ENCODE results near the gene ADAMTS2.

DNA sequence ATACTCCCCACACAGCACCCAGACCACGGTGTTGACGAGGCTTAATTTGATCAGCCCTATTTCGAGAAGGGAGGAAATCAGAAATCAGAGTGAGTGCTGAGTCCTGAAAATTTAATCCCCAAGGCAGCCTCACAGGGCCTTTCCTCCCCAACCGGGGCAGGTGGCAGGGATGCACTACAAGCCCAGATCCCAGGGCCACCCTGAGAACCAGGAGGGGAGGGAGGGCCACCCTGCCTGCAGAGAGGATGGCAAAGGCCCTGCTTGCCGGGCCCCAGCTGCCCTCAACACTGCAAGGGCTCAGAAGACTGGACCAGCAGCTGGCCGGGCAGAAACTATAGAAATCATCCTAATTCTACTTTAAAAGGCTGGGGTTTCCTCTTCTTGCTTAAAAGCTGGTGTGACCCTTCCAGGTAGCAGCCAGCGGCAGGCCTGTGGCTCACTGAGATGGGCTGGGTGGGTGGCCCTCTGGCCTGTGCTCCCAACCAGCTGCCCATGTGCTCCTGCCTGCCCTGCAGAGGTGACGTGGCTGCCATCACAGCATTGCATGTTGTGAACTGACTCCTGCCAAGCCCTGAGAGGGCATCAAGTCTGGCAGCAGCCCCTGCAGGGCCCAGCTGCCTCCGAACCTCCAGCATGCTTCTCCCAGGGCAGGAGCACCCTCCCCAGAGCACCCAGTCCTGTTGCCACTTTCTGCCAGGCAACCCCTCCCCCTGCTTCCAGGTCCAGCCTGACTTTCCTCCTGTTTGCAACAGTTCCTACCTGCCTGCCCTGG is 122.8 kb downstream of the ADAMTS2 start:
- TF ChIP-seq CTCF (conservative IDR thresholded peaks at IDR 0.05 in 1 of 2, IDR thresholded peaks at IDR 0.05 in 1 of 2; ENCODE audit: low read depth in 1 of 2, low read length in 2 of 2) (no peak), EZH2 (IDR thresholded peaks at IDR 0.05; ENCODE audit: low read length, missing control alignments) (no peak)
